H1 (cell line): ENCODE data around the gene ACTG2. TPM values are rescaled to one million over a fixed set of nuclear protein-coding genes. Genes with fewer than 3 reads are reported as not detected.

Experiments
- CTCF ChIA-PET: fragments of 300-600 bp; sonication (Branson Sonifier 250); formaldehyde crosslinking; loops from one replicate; lab custom pipeline; 2021; ENCODE audit not compliant: partially characterized antibody; lab: Charles Lee
- POLR2A ChIA-PET: fragments of 300-600 bp; sonication (Branson Sonifier 250); formaldehyde crosslinking; loops from one replicate; lab custom pipeline; 2021; ENCODE audit warnings: inconsistent platforms; ENCODE audit not compliant: partially characterized antibody; lab: Charles Lee
- DNase-seq, 2 experiments: peaks; one replicate each; pipeline versions ENCODE4 v3.0.0 to v3.0.0-alpha.2; 2010 to 2022; ENCODE audit warnings: low spot score in 2 of 2, low read depth in 1 of 2, mixed read lengths in 1 of 2
- FAIRE-seq: peaks from 2 replicates; lab custom pipeline; 2011; peaks lifted over from hg19 to GRCh38; lab: Jason Lieb, UNC
- H2AFZ ChIP-seq: 2 replicates; pipeline ENCODE4 v1.8.1; 2012; ENCODE audit warnings: low read length, inconsistent platforms
- H2AK5ac ChIP-seq: 2 replicates; pipeline ENCODE4 v1.6.1; 2013; ENCODE audit warnings: low read depth, low read length
- H2BK120ac ChIP-seq: replicated peaks from 2 replicates; pipeline ENCODE3; 2013; ENCODE audit warnings: low read depth, low read length, inconsistent platforms
- H2BK12ac ChIP-seq: 2 replicates; pipeline ENCODE4 v1.6.1; 2013; ENCODE audit warnings: low read depth, low read length
- H2BK15ac ChIP-seq: 2 replicates; pipeline ENCODE4 v1.6.1; 2013; ENCODE audit warnings: low read length
- H2BK20ac ChIP-seq: 2 replicates; pipeline ENCODE4 v1.6.1; 2013; ENCODE audit warnings: low read length
- H2BK5ac ChIP-seq: 2 replicates; pipeline ENCODE4 v1.6.1; 2013; ENCODE audit warnings: low read depth, low read length
- H3K14ac ChIP-seq: 2 replicates; pipeline ENCODE4 v1.6.1; 2013; ENCODE audit warnings: inconsistent platforms; ENCODE audit not compliant: insufficient read length
- H3K18ac ChIP-seq: 2 replicates; pipeline ENCODE4 v1.6.1; 2013; ENCODE audit warnings: low read length; ENCODE audit errors: extremely low read depth
- H3K23ac ChIP-seq: 2 replicates; pipeline ENCODE4 v1.6.1; 2013; ENCODE audit warnings: inconsistent platforms; ENCODE audit not compliant: insufficient read length
- H3K23me2 ChIP-seq: 2 replicates; pipeline ENCODE4 v1.6.1; 2013; ENCODE audit warnings: low read depth, low read length
- H3K27ac ChIP-seq: 2 replicates; pipeline ENCODE4 v1.6.1; 2011; ENCODE audit warnings: low read depth, low read length, inconsistent platforms
- H3K27me3 ChIP-seq, 4 experiments: replicated peaks in 1 of 4; 1 replicate in 1 of 4; 2 replicates in 3 of 4; pipeline versions ENCODE4 v1.6.1 to v1.8.1; 2011 to 2013; ENCODE audit warnings: low read length in 3 of 4, mild to moderate bottlenecking in 3 of 4, inconsistent platforms in 2 of 4, mixed read lengths in 2 of 4, moderate library complexity in 1 of 4; ENCODE audit not compliant: control insufficient read depth in 3 of 4, insufficient read depth in 3 of 4; ENCODE audit errors: extremely low read depth in 1 of 4
- H3K36me3 ChIP-seq, 4 experiments: 2 replicates each; pipeline versions ENCODE4 v1.6.1 to v1.8.1; 2011 to 2013; ENCODE audit warnings: mild to moderate bottlenecking in 4 of 4, low read length in 3 of 4, moderate library complexity in 2 of 4, control low read depth in 1 of 4, inconsistent platforms in 1 of 4; ENCODE audit not compliant: insufficient read depth in 4 of 4, control insufficient read depth in 2 of 4
- H3K4ac ChIP-seq: replicated peaks from 2 replicates; pipeline ENCODE3; 2013; ENCODE audit warnings: low read length, low read depth, mixed read lengths, inconsistent platforms; ENCODE audit not compliant: insufficient read length
- H3K4me1 ChIP-seq, 4 experiments: replicated peaks in 1 of 4; 1 replicate in 1 of 4; 2 replicates in 3 of 4; pipeline versions ENCODE4 v1.6.1 to v1.8.1; 2011 to 2013; ENCODE audit warnings: low read length in 3 of 4, inconsistent platforms in 2 of 4, mixed read lengths in 1 of 4; ENCODE audit not compliant: insufficient read depth in 4 of 4, control insufficient read depth in 3 of 4
- H3K4me2 ChIP-seq, 2 experiments: 2 replicates each; pipeline versions ENCODE4 v1.6.1 to v1.8.1; 2011 to 2013; ENCODE audit warnings: low read depth in 2 of 2, low read length in 2 of 2, control low read depth in 1 of 2, inconsistent platforms in 1 of 2, mild to moderate bottlenecking in 1 of 2; ENCODE audit not compliant: insufficient read depth in 1 of 2
- H3K4me3 ChIP-seq, 4 experiments: fragments of 200-600, 300-600 bp in 1 of 4; sonication (generic), shearing (Covaris generic), sonication (Bioruptor Twin) in 1 of 4; 2 replicates each; pipeline versions ENCODE4 v1.5.1 to v1.8.1; 2011 to 2016; ENCODE audit warnings: low read length in 4 of 4, low read depth in 3 of 4, control low read depth in 2 of 4, inconsistent platforms in 2 of 4, mild to moderate bottlenecking in 2 of 4, mixed read lengths in 1 of 4, moderate library complexity in 1 of 4; ENCODE audit not compliant: insufficient read depth in 2 of 4; ENCODE audit errors: extremely low read depth in 1 of 4
- H3K56ac ChIP-seq: replicated peaks from 2 replicates; pipeline ENCODE3; 2013; ENCODE audit warnings: low read depth, mild to moderate bottlenecking, mixed read lengths, low read length, inconsistent platforms; ENCODE audit not compliant: insufficient read length
- H3K79me1 ChIP-seq: 2 replicates; pipeline ENCODE4 v1.6.1; 2013; ENCODE audit warnings: low read depth, low read length, control low read depth
- H3K79me2 ChIP-seq, 2 experiments: 2 replicates each; pipeline versions ENCODE4 v1.6.1 to v1.8.1; 2012 to 2013; ENCODE audit warnings: low read length in 2 of 2, mild to moderate bottlenecking in 2 of 2, inconsistent platforms in 1 of 2; ENCODE audit not compliant: insufficient read depth in 2 of 2, control insufficient read depth in 1 of 2
- H3K9ac ChIP-seq, 4 experiments: replicated peaks in 1 of 4; 1 replicate in 1 of 4; 2 replicates in 3 of 4; pipeline versions ENCODE4 v1.6.1 to v1.8.1; 2011 to 2013; ENCODE audit warnings: low read depth in 3 of 4, low read length in 3 of 4, control low read depth in 2 of 4, mild to moderate bottlenecking in 2 of 4, moderate library complexity in 2 of 4, inconsistent platforms in 1 of 4; ENCODE audit errors: extremely low read depth in 1 of 4
- H3K9me3 ChIP-seq, 2 experiments: 2 replicates each; pipeline versions ENCODE4 v1.6.1 to v1.8.1; 2012 to 2013; ENCODE audit warnings: mild to moderate bottlenecking in 2 of 2, moderate library complexity in 2 of 2, control low read depth in 1 of 2, inconsistent platforms in 1 of 2, low read depth in 1 of 2, low read length in 1 of 2, mixed read lengths in 1 of 2; ENCODE audit not compliant: insufficient read depth in 2 of 2
- H4K20me1 ChIP-seq, 2 experiments: replicated peaks in 1 of 2; 2 replicates each; pipeline versions ENCODE3 to v1.8.1; 2011 to 2013; ENCODE audit warnings: inconsistent platforms in 2 of 2, low read length in 2 of 2, mild to moderate bottlenecking in 1 of 2; ENCODE audit not compliant: insufficient read depth in 2 of 2, control insufficient read depth in 1 of 2
- H4K5ac ChIP-seq: 2 replicates; pipeline ENCODE4 v1.6.1; 2013; ENCODE audit warnings: low read length, low read depth, mixed read lengths, inconsistent platforms; ENCODE audit not compliant: insufficient read length
- H4K8ac ChIP-seq: 2 replicates; pipeline ENCODE4 v1.8.0; 2013; ENCODE audit warnings: mild to moderate bottlenecking, moderate library complexity, low read length, inconsistent platforms; ENCODE audit not compliant: insufficient read depth; ENCODE audit errors: extremely low read depth
- H4K91ac ChIP-seq: replicated peaks from 2 replicates; pipeline ENCODE3; 2013; ENCODE audit warnings: low read length, mixed read lengths, inconsistent platforms; ENCODE audit not compliant: insufficient read length
- NANOG ChIP-seq: IDR thresholded peaks from 2 replicates; pipeline ENCODE4 v1.6.1; 2011; ENCODE audit warnings: low read length, low read depth, mild to moderate bottlenecking, inconsistent platforms; ENCODE audit not compliant: insufficient read depth, poor library complexity, severe bottlenecking
- POLR2A ChIP-seq, 2 experiments: IDR thresholded peaks; 1 replicate in 1 of 2; 2 replicates in 1 of 2; pipeline ENCODE4 v1.6.1; 2011; ENCODE audit warnings: low read depth in 2 of 2, low read length in 2 of 2, mild to moderate bottlenecking in 2 of 2; ENCODE audit errors: control extremely low read depth in 1 of 2
- RNF2 ChIP-seq: fragments of 200-900, 300-1000 bp; sonication (generic); IDR thresholded peaks from 2 replicates; pipeline ENCODE4 v1.7.1; 2016; ENCODE audit warnings: borderline replicate concordance, low read depth, mild to moderate bottlenecking, antibody characterized with exemption, low read length; ENCODE audit not compliant: poor library complexity, severe bottlenecking; ENCODE audit errors: missing control alignments
- SAP30 ChIP-seq: fragments of 300-600 bp; sonication (generic); IDR thresholded peaks from 2 replicates; pipeline ENCODE4 v1.7.1; 2012; ENCODE audit warnings: low read length, moderate library complexity, mild to moderate bottlenecking, inconsistent platforms; ENCODE audit not compliant: insufficient read depth, insufficient replicate concordance
- WGBS, 2 experiments: shearing (Covaris generic) in 1 of 2; methylation state at CpG; one replicate each; pipeline versions ENCODE4 v1.1.6 to v1.1.7; 2013 to 2015; ENCODE audit warnings: low lambda C conversion rate in 2 of 2, mixed read lengths in 2 of 2, inconsistent platforms in 1 of 2, low coverage in 1 of 2, missing lambda C conversion rate in 1 of 2; ENCODE audit not compliant: insufficient replicate concordance in 2 of 2, insufficient coverage in 1 of 2, insufficient read length in 1 of 2; ENCODE audit errors: extremely low coverage in 1 of 2, missing lambda C conversion rate in 1 of 2; 5-methylcytosine and 5-hydroxymethylcytosine counted together
- polyA plus RNA-seq, 7 experiments: library from polyadenylated mRNA; depleted of rRNA in 3 of 7; stranded (reverse) in 5 of 7; unstranded in 2 of 7; fragments of >200 nt in 5 of 7; fragments of 200-250 nt in 2 of 7; gene quantifications; 1 replicate in 5 of 7; 2 replicates in 1 of 7; 4 replicates in 1 of 7; pipeline versions ENCODE4 v1.2.1 to v1.2.3, GENCODE V29; 2011 to 2013; ENCODE audit warnings: missing spikeins in 2 of 7, mixed read lengths in 2 of 7
- total RNA-seq: library from RNA; stranded (reverse); fragmentation: NEBNext Ultra II Directional; extraction: Animal tissue kit (Norgen Biotek cat#: 25700); gene quantifications from 2 replicates; pipeline ENCODE4 v1.2.1, GENCODE V29; 2021

ACTG2 gene
- total and polyA plus RNA-seq, 2 of the 8 experiments (the other 6 are each of a cell fraction or from before 2014, with no cell fraction given): 6.2 to 13.7 TPM

DNA sequence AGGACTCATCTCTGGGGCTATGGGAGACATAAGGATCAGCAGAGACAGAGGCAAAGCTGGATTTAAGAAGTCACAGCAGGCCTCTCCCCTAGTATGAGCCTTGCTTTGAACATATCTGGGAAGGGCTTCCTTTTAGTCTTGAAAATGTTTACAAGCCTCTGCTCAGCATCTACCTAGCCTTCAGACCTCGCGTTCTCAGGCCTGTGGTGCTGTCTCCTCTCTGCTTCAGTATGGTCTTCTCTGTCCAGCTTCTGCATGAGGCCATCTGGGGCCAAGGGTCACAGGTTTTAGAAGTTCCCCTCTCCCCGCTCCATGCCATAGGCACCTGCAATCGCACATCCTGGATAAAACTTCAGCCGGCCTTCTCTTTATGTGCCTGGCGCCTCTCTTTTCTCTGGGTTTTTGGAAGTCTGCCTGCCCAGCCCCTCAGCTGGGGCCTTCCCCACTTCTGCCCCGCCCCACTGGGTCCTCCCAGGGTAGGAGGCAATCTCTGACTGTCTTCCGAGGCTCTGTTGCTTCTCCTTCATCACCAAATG, 7.1 kb downstream of the ACTG2 start:
- POLR2A ChIA-PET: no interaction called here
- H3K4ac ChIP-seq: no peak overlapping the region
- no peaks in the 10 kb centered on the region for H3K27me3 ChIP-seq
- H3K23ac ChIP-seq: no peak overlapping the region
- no peak overlapping the region for H3K4me3 ChIP-seq
- H3K56ac ChIP-seq: no peak overlapping the region
- no peak for DNase-seq
- H3K79me1 ChIP-seq: no peaks in the 10 kb centered on the region
- H2AFZ ChIP-seq: no peak overlapping the region
- no peak overlapping the region for H3K4me2 ChIP-seq
- CTCF ChIA-PET: interaction anchor here (0.7 to 0.9 kb wide), 2 partner anchors 10 to 72 kb away, joined by 3 read pairs; no protein-coding TSS in a partner anchor
- H3K9me3 ChIP-seq: no peaks in the 10 kb centered on the region
- H2AK5ac ChIP-seq: no peak overlapping the region
- no peak overlapping the region for H2BK20ac ChIP-seq
- H4K8ac ChIP-seq: no peak overlapping the region
- no peak overlapping the region for H2BK15ac ChIP-seq
- H4K20me1 ChIP-seq: no peaks in the 10 kb centered on the region
- H2BK5ac ChIP-seq: no peak overlapping the region
- WGBS, 2 experiments: 82% methylated on average over 8 of the region's 8 CpGs; no CpG with 5 or more reads in 1 of the 2 experiments
- no peaks in the 10 kb centered on the region for H3K79me2 ChIP-seq
- no peak overlapping the region for H4K5ac ChIP-seq
- H3K27ac ChIP-seq: no peak overlapping the region
- no peaks in the 10 kb centered on the region; the same call in 1 of the 2 replicates for H3K23me2 ChIP-seq
- TF ChIP-seq NANOG (no peak), RNF2 (no peak), SAP30 (no peak), POLR2A (IDR thresholded peaks at IDR 0.05; ENCODE audit: control extremely low read depth in 1 of 2, low read depth in 2 of 2, low read length in 2 of 2) (no peak)
- TF ChIP-seq, all 59 proteins: peak for 0
- Histone ChIP-seq H2BK120ac (no peak overlapping the region), H3K18ac (no peak overlapping the region), H3K9ac (no peak overlapping the region), H3K14ac (no peak overlapping the region), H4K91ac (no peak overlapping the region), H2BK12ac (no peak overlapping the region), H3K4me1 (no peaks in the 10 kb centered on the region), H3K36me3 (no peaks in the 10 kb centered on the region)
- FAIRE-seq: no peak
